NCI-H345 treated with DMSO at 0.1 percent for 48 hours (cell line): ENCODE data around the gene SCN1A.

Experiments used
- DNase-seq: peaks from one replicate; lab custom pipeline; 2025; ENCODE audit not compliant: unreplicated experiment; lab: John Stamatoyannopoulos, UW

SCN1A gene

DNA sequence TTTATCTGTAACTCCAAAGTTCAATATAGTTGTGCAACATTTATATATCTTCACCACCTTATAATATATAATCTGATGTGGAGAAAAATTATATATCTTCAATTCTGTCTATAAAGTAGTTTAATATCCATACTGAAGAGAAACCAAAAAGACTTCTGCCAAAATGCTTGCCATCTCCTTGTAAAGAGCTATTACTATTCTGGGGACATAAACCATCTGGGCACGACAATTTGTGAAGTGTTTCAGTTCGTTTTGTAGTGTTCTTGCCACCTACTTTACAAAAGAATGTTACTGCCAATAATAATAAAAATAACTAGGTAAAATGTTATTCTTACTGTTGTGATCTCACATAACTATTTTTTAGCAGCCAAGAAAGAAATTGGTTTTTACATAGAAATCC lies 45.1 kb downstream of the SCN1A start:
- no peak for DNase-seq

- DNase-seq = no peak
These were observed 46.0 kb downstream of the SCN1A start for GRCh38 chr2:166081852-166082251.

GRCh38 chr2:166081131-166081632 lies 46.6 kb downstream of the SCN1A start:
- DNase-seq = no peak

DNA sequence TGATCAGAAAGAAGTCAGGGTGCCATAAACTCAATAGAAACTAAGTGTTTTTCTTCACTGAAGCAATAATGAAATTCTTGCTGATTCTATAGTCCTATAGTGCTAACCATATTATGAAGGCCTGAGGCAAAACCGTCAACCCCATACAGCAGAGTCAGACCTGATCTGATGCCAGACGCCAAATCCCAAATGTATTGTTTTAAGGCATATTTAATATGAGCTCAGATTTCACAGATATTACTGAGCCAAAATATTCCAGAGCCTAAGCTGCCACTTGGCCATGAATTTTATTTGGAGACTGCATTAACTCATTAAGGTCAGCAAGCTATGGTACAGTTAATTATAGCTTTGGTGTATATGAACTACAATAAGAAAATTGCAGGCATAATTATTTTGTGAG lies 53.4 kb downstream of the SCN1A start:
- no peak for DNase-seq

DNA sequence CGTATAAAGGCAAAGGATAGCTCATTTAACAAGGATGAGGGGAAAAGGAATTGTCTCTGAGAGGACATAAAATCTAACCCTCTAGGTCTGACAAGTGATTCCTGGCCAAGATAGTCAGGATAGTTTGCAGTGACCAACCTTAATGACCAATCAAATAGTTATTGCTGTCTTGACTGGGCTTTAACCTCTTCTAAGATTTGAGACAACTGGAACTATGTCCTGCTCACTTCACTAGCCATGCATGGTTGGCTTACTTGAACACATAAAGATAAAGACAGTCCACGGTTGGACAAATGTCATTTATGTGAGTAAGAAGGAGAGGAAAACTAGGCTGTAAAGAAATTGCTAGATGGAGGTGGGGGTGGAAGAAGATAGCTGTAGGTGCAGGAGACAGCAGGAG lies 53.8 kb downstream of the SCN1A start:
- DNase-seq = no peak

DNA sequence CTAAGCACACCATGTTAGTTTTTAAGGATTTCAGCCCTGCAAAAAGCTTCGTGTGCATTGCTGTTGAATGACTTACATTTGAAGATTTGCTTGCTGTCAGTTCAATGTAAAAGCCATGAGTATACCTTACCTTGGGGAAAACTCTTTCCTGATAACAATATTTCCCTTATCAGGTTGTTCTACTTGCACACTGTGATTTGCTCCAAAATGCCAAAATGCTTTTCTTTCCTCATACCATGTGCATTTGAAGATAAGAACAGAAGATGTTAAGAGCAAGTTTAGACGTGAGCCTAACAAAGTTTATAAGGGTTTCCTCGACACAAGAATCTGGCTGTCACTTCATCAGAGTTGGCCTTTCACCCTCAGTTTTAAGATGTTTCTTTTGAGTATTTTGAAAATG lies 57.6 kb downstream of the SCN1A start:
- no peak for DNase-seq

- DNase-seq = no peak
These were observed 58.8 kb downstream of the SCN1A start for GRCh38 chr2:166068981-166069380.

GRCh38 chr2:166067229-166067628 lies 60.6 kb downstream of the SCN1A start:
- DNase-seq = no peak

GRCh38 chr2:166060191-166060590 lies 67.6 kb downstream of the SCN1A start:
- no peak for DNase-seq

DNA sequence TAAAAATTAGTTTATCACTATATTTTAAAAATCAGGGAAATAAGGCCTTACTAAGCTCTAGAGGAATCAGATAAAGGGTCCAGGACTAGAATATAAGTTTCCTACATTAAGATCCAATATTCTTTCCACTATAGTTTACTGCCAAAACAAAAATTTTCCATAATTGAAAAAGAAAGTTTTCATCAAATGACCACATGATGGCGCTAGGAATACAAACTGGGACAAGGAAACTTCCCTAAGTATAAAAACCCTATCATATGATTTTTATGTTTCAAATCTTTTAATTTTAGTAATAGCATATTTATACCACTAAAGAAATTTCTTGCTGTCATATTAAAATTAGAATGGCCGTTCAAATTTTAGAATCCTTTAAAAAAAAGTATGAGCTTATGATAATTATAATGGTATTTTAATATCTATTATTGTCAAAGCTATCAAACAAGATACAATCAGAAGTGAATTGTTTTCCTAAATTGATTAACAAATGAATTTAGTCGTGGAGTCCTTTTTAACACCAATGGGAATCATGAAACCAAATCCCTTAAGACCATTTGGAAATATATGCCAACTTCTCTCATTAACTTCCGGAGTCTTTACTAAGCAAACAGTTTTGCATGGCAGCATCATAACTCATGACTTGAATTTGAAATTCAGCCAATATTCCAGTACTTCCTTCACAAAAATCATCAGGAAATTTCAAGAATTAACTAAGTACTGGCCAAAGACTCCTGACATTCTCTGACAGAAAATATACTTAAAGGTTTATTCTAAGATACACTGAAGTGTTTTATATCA lies 70.3 kb downstream of the SCN1A start:
- DNase-seq = peak; percentile 8

- no peak for DNase-seq
These were observed 82.9 kb downstream of the SCN1A start for GRCh38 chr2:166044853-166045483.

DNA sequence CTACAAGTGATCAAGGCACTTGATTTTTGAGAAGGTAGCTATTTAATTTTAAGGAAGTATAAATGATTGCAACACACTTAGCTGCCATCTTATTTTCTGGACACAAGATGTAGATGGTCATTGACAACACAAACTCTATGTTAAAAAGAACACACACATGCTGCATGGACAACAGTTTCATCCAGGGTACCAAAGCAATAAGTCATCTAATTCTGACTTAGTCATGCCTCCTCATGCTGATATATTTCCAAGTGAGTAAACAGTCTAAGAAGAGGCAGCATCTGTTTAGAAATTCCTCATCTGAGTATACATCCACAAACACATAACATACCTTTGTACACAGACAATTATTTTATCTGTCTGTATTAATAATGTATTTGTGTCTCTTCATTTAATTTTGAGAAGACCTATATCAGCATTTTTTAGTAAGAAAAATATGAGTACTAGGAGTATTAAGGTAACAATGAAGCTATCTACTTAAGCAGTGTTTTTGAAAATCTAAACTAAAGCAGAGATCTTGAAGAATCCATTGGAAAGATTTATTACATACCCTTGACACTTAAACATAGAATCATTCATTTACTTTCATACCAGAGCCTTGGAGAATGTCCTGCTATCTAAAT lies 84.9 kb downstream of the SCN1A start:
- no peak for DNase-seq

GRCh38 chr2:166042356-166042755 lies 85.5 kb downstream of the SCN1A start:
- no peak for DNase-seq

DNA sequence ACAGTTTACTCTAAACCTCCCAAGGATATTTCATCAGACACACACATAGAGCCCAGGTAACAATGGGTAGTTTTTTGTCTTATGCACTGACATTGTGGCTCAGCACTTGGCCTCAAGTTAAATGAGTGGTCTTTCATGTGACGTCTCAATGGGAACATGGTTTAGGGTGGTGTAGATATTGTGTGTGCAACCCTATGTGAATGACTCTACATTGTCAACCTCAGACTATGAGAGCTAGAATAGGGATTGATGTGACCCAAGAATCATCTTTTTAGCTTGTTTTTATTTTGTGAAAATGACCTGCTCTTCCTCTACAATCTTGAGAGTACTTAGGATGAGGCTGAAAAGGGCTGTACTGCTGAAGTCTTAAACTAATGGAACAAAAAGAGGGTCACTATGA lies 86.2 kb downstream of the SCN1A start:
- DNase-seq = no peak

DNA sequence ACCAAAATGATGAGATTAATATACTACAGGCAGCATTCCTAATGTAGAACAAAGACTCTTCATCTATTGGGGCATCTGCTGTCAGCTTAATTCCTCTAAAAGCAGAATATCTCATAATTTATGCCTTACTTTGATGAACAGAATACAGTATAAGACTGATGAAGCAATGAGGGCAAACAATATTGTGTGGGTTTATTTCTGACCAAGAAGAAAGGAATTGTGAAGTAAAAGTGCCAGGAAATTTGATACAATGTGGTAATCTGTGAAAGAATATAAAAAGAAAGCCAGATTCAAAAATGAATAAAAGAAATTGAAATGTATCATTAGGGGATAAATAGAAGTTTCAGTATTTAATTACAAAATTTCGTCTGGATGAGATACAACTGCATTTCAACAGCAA lies 95.5 kb downstream of the SCN1A start:
- no peak for DNase-seq

DNA sequence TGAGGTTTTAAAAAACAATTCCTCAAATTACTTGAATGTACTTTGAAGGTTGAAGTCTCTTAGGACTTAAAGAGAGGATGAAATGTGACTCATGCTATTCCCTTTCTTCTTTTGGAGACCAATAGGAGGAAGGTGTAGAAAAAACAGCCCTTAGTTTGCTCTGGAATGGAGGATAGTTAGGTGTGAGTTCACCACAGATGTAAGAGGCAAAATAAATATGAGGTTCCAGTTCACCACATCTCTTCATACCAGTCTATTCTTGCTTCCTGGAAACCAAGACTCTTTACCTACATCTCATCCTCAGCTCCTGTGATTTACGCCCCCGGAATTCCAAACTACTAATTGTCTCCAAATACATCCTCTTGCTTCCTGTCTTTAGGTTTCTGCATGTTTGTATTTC lies 96.8 kb downstream of the SCN1A start:
- no peak for DNase-seq

DNA sequence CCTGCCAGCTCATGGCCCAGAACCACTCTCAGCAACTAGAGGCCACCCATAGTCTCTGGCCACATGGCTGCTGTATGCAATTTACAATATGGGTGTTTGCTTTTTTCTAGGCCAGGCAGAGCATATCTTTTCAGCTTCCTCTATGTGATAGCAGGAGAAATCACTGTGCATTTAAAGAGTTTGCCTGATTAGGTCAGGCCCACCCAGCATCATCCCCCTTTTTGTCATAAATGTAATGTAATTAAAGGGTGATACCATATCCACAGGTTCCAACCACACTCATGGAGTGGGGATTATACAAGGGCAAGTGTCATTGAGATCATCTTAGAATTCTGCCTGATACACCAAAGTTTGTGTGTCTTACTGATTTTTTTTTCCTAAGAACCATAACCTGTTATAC lies 102.5 kb downstream of the SCN1A start:
- no peak for DNase-seq

DNA sequence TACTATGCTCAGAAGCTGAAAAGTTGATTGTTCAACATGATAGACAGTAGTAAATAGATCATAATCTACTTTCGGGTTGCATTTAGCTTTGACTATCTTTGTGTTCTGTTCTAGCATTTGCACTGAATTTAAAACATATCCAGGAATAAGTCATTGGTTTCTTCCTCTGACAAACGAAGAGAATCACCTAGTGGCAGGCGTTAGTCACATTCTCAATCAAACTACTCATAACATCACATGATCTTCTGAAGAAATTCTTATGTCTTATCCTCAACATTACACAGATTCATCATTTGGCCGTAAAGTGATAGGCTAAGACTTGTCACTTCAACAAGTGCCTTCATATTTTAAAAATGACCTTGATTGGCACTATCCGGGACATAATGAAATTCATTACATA lies 110.6 kb downstream of the SCN1A start:
- DNase-seq = no peak

DNA sequence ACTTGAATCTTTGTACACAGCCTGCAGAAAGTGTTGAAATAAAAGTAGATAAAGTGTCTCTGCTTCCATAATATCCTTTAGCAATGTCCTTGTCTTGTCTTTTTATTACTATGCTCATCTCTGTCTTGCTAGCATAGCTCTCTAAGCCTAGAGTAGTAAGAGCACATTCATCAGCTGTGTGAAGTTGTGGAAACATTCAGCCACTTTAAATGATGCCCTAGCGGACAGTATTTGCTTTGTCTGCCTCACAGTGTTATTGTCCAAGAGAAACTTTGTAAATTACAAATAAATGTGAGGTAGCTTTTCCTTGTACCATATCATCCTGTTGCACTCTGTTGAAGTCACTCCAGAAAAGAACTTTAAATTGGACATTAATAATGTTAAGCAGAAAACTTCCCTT lies 113.9 kb downstream of the SCN1A start:
- DNase-seq = no peak

DNA sequence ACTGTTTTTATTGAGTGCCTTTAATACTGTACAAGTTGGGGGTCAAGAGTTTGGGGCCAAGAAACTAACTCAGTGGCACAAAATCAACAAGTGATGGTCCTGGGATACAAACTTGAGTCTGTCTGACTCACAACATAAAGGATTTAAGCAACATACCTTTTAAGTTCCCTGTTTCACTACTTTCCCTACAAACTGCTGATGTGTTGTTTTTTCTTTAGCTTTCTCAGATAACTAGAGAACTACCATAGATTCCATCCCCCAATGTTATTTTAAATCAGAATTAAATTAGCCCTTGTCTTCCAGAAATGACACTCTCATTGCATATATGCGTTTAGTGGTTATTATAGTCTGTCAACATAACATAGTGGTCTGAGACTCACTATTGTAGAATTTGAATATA lies 116.2 kb downstream of the SCN1A start:
- DNase-seq = no peak

- no peak for DNase-seq
These were observed 127.4 kb downstream of the SCN1A start for GRCh38 chr2:166000401-166000800.

DNA sequence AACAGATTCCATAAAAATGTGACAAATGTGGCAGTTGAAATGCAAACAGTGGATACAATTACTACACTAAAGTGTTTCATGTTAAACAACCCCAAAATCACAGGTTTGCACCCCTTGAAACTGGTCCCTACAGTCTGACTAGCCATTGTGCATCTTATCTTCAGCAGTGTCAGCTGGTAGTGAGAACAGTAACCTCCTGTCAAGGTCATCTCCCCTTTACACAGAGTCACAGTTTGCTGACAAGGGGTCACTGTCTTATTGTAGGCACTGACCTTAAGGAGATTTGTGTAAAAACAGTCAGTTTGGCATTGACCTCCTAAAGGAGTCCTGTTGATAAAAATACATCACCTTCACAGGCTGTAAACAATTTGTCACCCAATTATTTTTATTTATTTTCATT lies 137.0 kb downstream of the SCN1A start:
- DNase-seq = no peak
